DOHH2 (cell line): Measurements from ENCODE around the gene SYNJ2.

ENCODE experiments used
- H3F3A ChIP-seq: fragments of 200-600 bp; sonication (generic), shearing (Covaris generic); 2 replicates; pipeline ENCODE4 v1.6.0; 2016; ENCODE audit warnings: antibody characterized with exemption, mild to moderate bottlenecking; ENCODE audit not compliant: control insufficient read depth, insufficient read depth
- H3K27ac ChIP-seq: fragments of 200-600 bp; sonication (generic); 2 replicates; pipeline ENCODE4 v1.5.1; 2014; ENCODE audit warnings: low read depth, mild to moderate bottlenecking, low read length, moderate library complexity
- H3K27me3 ChIP-seq: fragments of 200-600 bp; sonication (generic); 2 replicates; pipeline ENCODE4 v1.6.1; 2014; ENCODE audit warnings: mild to moderate bottlenecking, low read length, mixed read lengths; ENCODE audit not compliant: control insufficient read depth
- H3K36me3 ChIP-seq: fragments of 200-600 bp; sonication (generic); 2 replicates; pipeline ENCODE4 v1.6.1; 2014; ENCODE audit warnings: mild to moderate bottlenecking, low read length, moderate library complexity, mixed read lengths; ENCODE audit not compliant: control insufficient read depth
- H3K4me1 ChIP-seq: fragments of 200-600 bp; sonication (generic); 2 replicates; pipeline ENCODE4 v1.6.1; 2014; ENCODE audit warnings: mild to moderate bottlenecking, low read length, mixed read lengths; ENCODE audit not compliant: control insufficient read depth
- H3K4me2 ChIP-seq: fragments of 200-600 bp; sonication (generic); 2 replicates; pipeline ENCODE4 v1.6.0; 2014; ENCODE audit warnings: mild to moderate bottlenecking, low read length, moderate library complexity
- H3K4me3 ChIP-seq: fragments of 200-600 bp; sonication (generic); 2 replicates; pipeline ENCODE4 v1.5.1; 2014; ENCODE audit warnings: mild to moderate bottlenecking, low read length, mixed read lengths
- H3K79me2 ChIP-seq: fragments of 200-600 bp; sonication (generic); 2 replicates; pipeline ENCODE4 v1.6.1; 2014; ENCODE audit warnings: mild to moderate bottlenecking, low read length, mixed read lengths; ENCODE audit not compliant: control insufficient read depth
- H3K9me2 ChIP-seq: fragments of 200-600 bp; sonication (generic); replicated peaks from 2 replicates; pipeline ENCODE4 v1.6.1; 2014; ENCODE audit warnings: mild to moderate bottlenecking, low read length, mixed read lengths; ENCODE audit not compliant: control insufficient read depth
- H3K9me3 ChIP-seq: fragments of 200-600 bp; sonication (generic); 2 replicates; pipeline ENCODE4 v1.6.1; 2014; ENCODE audit warnings: antibody characterized with exemption, low read length, mixed read lengths; ENCODE audit not compliant: control insufficient read depth, insufficient read depth
- H4K20me1 ChIP-seq: fragments of 200-600 bp; sonication (generic); 2 replicates; pipeline ENCODE4 v1.6.0; 2014; ENCODE audit warnings: low read depth, mild to moderate bottlenecking, antibody characterized with exemption, low read length, moderate library complexity; ENCODE audit not compliant: control insufficient read depth, insufficient read depth
- CTCF ChIP-seq: fragments of 200-600 bp; sonication (generic); IDR thresholded peaks from one replicate; pipeline ENCODE4 v1.5.1; 2014; ENCODE audit warnings: antibody characterized with exemption, mild to moderate bottlenecking, low read depth, low read length; ENCODE audit not compliant: poor library complexity, severe bottlenecking
- EZH2phosphoT487 ChIP-seq: fragments of 200-600 bp; sonication (generic); IDR thresholded peaks from 2 replicates; pipeline ENCODE4 v1.6.1; 2017; ENCODE audit warnings: borderline replicate concordance, mild to moderate bottlenecking, antibody characterized with exemption, low read length, moderate library complexity, mixed read lengths

The SYNJ2 gene

GRCh38 chr6:158143700-158144099 is 162.0 kb downstream of the SYNJ2 start:
- no peaks in the 10 kb centered on the region for H3K4me1 ChIP-seq
- H3K9me2 ChIP-seq, result no peaks in the 10 kb centered on the region
- no peaks in the 10 kb centered on the region for H3K36me3 ChIP-seq
- H3K4me2 ChIP-seq, result no peak overlapping the region
- H3F3A ChIP-seq, result no peaks in the 10 kb centered on the region
- TF ChIP-seq CTCF (peak; percentile 65), EZH2phosphoT487 (no peak)
- H3K4me3 ChIP-seq, result no peak overlapping the region
- H4K20me1 ChIP-seq, result no peaks in the 10 kb centered on the region
- no peaks in the 10 kb centered on the region for H3K79me2 ChIP-seq
- no peak overlapping the region for H3K27ac ChIP-seq
- no peaks in the 10 kb centered on the region for H3K27me3 ChIP-seq
- no peaks in the 10 kb centered on the region for H3K9me3 ChIP-seq
